HG03108 (cell line): Measurements from ENCODE around the gene NFILZ.
"Not testable (repeated sequence)": the region's sequence is repeated elsewhere in the genome, so short reads cannot be mapped to it uniquely, and the experiment has no call there.

Experiments
- ATAC-seq: cut with Tn5 transposase; IDR thresholded peaks from one replicate; pipeline ENCODE4 v1.9.1; 2021; ENCODE audit warnings: moderate library complexity; ENCODE audit not compliant: unreplicated experiment

Gene NFILZ

DNA sequence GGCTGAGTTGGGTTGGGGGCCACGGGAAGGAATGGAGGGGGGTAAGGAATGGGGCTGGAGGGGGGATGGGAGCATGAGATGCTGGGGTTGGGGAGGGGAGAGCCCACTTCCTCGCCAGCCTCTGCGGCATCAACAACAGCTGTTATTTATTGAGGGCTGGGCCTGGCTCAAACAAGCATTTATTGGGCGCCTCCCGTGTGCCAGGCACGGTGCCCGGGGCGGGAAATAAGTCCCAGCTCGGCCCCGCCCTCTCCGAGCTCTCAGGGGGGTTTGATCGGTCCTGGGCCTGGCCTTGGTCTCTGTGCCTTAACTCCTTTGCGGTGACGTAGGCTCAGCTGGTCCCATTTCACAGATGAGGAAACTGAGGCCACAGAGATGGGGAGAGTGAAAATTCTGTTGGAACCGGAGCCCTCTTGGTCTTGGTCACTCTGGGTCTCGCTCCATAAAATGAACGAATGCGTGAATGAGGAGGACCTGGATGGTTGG is 19.0 kb upstream of the NFILZ start:
- no peak for ATAC-seq

GRCh38 chr19:8611877-8612806 is 18.3 kb upstream of the NFILZ start:
- no peak for ATAC-seq

GRCh38 chr19:8612807-8613171 is 17.6 kb upstream of the NFILZ start:
- no peak for ATAC-seq

- no peak for ATAC-seq
Measured at GRCh38 chr19:8614455-8614854, 16.0 kb upstream of the NFILZ start.

DNA sequence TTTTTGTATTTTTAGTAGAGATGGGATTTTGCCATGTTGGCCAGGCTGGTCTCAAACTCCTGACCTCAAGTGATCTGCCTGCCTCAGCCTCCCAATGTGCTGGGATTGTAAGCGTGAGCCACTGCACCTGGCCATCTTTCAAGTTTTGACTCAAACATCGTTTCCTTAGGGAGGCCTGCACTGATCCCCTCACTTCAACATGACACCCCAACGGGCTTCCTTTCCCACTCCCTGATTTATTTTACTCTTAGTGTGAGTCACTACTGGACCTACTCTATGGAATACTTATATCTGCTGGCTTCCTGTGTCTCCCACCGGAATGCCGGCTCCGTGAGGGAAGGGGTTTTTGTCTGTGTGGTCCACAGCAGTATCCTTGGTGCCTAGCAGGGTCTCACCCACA is 15.4 kb upstream of the NFILZ start:
- no peak for ATAC-seq

DNA sequence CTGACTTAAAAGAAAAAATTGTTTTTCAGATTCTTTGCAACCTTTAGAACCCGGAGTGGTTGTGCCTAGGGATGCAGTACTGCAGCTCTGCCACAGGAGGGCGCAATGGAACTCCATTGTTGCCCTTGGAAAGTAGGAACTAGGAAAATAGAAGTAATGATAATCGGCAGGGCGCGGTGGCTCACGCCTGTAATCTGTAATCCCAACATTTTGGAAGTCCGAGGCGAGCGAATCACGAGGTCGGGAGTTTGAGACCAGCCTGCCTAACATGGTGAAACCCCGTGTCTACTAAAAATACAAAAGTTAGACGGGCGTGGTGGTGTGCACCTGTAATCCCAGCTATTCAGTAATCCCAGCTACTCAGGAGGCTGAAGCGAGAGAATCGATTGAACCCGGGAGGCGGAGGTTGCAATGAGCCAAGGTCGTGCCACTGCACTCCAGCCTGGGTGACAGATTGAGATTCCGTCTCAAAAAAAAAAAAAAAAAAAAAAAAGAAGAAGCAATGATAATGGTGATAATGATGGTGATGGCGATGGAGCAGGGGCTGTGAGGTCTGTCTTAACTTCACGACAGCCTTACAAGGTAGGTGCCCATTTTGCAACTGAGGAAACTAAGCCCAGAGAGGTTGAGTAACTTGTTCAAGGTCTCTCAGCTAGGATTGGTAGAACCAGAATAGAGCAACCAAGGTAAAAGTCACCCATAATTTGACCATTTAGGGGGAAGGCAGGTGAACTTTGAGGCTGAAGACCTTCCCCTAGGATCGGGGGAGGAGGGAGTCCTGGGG is 14.4 kb upstream of the NFILZ start:
- ATAC-seq, result no peak

GRCh38 chr19:8616861-8617260 is 13.6 kb upstream of the NFILZ start:
- no peak for ATAC-seq

GRCh38 chr19:8617325-8617724 is 13.1 kb upstream of the NFILZ start:
- not testable (repeated sequence) for ATAC-seq

DNA sequence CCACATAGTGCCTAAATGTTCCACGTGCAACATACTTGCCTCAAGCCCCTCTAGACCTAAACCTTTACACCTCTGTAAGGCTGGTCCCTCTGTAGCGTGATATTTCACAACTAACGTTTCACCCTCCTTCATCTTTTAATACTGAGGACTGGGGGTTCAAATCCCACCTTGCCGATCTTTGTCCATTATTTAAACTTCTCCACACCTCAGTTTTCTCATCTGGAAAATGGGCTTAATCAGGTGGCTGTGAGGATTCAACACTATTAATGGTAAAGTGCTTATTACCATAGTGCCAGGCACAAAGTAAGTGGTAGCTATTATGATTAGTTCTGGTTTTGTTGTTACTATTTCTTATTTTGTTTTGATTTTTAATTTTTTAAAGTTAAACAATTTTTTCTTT is 12.4 kb upstream of the NFILZ start:
- ATAC-seq, result no peak

- no peak for ATAC-seq
Measured at GRCh38 chr19:8618751-8619150, 11.7 kb upstream of the NFILZ start.

DNA sequence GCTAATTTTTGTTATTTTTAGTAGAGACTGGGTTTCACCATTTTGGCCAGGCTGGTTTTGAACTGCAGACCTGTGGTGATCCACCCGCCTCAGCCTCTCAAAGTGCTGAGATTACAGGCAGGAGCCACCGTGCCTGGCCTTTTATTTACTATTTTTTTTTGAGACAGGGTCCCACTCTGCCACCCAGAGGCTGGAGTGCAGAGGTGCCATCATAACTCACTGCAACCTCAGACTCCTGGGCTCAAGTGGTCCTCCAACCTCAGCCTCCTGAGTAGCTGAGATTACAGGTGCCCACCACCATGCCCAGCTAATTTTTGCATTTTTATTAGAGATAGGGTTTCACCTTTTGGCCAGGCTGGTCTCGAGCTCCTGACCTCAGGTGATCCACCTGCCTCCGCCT is 7.5 kb upstream of the NFILZ start:
- not testable (repeated sequence) for ATAC-seq

DNA sequence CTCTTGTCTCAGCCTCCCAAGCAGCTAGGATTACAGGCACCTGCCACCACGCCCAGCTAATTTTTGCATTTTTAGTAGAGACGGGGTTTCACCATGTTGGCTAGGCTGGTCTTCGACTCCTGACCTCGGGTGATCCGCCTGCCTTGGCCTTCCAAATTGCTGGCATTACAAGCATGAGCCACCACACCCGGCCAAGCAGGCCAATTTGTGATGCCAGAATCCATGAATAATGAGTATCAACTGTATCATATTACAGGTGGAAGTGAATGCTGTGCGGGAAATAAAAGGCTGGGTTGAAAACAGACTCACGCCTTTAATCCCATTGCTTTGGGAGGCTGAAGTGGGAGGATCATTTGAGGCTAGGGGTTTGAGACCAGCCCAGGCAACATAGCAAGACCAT is 3.6 kb upstream of the NFILZ start:
- no peak for ATAC-seq

GRCh38 chr19:8629184-8629583 is 1.2 kb upstream of the NFILZ start:
- ATAC-seq, result no peak

DNA sequence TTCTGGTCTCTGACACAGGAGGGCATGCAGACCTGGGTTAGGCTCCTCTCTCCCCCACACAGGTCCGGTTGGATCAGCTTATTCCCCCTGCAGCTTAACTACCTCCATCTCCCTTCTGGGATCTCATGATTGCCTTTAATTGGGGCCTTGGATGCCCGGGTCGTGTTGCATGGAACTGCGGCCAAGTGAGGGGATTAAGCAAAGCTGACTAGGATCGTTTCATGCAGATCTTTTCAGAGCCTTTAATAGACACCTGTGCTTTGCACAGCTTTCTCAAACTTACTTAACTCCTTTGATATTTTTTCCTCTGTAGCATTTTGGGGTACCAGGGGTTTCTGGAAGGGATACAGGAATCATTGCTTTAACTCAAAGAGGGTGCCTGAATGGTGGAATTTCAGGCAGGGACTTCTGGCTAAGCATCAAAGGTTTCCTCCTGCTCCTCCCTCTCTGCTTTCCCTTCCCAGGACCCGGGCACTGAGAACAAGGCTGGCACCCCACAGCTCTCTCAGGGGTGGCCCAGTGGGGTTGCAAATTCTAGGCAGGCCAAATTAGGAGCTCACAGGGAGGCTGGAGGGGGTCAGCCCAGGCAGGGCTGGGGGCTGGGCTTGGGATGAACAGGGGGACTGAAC is 477 bp downstream of the NFILZ start:
- no peak for ATAC-seq

DNA sequence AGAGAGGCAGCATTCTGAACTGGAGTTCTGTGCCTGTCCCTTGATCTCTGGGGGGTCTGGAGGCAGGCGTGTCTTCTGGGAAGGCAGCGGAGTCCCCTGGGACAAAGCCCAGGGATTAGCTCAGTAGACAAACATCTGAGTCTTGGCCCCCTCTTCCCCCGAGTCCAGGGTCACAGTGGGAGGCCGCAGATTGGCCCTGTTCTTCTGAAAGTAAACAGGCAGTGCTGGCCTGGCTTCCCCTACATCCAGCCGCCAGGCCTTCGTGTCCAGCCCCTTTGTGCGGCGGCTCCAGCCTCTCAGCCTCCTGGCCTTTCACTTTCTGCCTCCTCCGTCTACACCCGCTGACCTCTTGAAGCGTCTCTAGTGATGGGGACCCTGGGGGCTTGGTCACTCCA is 989 bp downstream of the NFILZ start:
- no peak for ATAC-seq

DNA sequence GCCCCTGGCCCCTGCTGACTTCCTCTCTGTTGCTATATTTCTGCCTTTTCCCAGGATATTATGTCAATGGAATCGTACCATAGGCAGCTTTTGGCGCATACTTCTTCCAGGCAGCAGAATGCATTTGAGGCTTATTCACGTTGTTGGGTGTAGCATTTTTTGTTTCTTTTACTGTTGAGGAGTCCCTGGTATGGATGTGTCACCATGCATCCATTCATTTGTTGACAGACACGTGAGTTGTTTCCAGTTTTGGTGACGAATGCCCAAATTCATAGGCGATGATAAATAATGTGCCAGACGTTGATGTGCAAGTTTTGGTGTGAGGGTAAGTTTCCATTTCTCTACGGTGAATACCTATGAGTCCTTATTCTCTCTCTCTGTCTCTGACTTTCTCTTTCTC is 5.0 kb downstream of the NFILZ start:
- ATAC-seq, result no peak

GRCh38 chr19:8637070-8637469 is 6.6 kb downstream of the NFILZ start:
- not testable (repeated sequence) for ATAC-seq

DNA sequence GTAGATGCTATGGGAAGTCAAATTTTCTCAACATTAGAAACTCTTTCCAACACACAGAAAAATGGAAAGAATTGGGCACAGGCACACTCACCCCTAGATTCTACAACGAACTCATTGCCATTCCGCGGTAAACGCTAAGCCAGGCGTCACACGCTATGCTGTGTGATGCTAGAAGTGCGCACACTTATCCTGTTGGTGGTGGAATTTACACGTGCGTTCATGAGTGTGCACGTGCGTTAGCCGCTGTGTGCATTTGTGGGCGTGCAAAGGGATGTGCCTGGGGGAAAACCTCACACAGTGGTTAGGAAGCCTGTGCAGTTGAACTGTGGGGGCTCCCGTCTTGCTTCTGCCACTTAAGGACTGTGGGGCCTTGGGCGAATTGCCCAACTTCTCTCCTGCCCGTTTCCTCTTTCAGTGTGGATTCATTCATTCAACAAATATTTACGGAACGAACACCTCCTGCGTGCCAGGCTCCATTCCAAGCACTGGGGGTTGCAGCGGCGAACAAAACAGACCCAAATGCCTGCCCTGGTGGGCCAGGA is 7.7 kb downstream of the NFILZ start:
- ATAC-seq, result no peak

DNA sequence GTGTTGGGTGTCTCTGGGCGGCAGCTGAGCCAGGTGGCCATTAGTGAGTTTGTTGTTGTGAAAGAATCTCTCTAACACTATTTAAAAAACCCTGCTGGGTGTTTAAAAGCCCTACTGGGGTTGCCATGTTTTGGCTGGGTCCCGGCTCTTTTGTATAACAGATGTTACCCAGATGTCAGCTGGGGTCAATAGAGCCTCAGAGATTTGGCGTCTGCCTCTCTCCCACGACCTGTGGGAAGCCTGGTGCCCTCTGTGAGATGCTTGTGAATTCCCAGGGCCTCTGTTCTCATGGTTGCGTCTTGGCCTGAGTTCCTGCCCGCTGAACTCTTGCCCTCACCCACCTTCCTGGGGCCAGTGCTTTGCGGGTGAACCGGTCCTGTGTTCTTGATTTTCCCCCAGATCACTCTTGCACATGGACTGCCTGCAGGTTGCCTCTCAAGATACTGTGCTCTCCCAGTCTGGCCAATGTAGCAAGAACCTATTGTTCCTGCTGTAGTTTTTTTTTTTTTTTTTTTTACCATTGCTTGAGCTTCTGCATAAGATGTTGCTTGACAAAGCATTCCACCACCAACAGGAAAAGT is 9.5 kb downstream of the NFILZ start:
- no peak for ATAC-seq

DNA sequence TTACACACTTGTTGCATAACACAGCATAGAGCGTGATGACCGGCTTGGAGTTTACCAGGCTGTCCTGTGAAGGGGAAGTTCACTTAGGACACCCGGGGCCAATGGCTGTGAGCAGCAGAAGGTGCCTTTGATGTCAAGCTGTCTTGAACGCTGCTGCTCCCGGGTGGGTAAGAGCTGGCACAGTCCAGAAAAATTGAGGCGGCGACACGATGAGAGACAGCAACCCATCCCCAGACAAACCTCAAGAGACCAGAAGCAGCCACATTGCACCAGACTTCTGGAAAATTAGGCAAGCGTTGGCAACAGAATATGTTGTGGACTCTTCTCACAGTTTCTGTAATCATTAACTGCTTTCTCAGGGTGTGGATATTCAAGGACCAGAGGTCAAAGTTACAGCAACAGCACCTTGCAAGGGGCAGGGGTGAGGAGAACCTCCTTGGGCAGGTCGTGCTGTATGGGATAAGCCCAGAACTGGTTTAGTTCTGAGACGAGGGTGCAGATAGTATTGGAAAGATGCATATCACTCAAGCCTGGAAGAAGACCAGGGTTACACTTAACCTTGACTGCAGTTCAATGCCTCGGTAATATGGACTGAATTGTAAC is 10.1 kb downstream of the NFILZ start:
- ATAC-seq, result no peak
